HG02678 (cell line): ENCODE data around the gene HOXA6.

ENCODE experiments used
- ATAC-seq: cut with Tn5 transposase; IDR thresholded peaks from one replicate; pipeline ENCODE4 v1.9.1; 2021; ENCODE audit warnings: mild to moderate bottlenecking, moderate library complexity; ENCODE audit not compliant: unreplicated experiment

Gene HOXA6

GRCh38 chr7:27112361-27112760 is 35.2 kb downstream of the HOXA6 start:
- no peak for ATAC-seq

- ATAC-seq, result no peak
Measured at GRCh38 chr7:27111751-27112277, 35.8 kb downstream of the HOXA6 start.

- no peak for ATAC-seq
Measured at GRCh38 chr7:27111042-27111750, 36.4 kb downstream of the HOXA6 start.

- no peak for ATAC-seq
Measured at GRCh38 chr7:27110186-27111031, 37.2 kb downstream of the HOXA6 start.

GRCh38 chr7:27109466-27110185 is 37.9 kb downstream of the HOXA6 start:
- ATAC-seq, result no peak

- no peak for ATAC-seq
Measured at GRCh38 chr7:27108390-27109127, 39.0 kb downstream of the HOXA6 start.

- no peak for ATAC-seq
Measured at GRCh38 chr7:27107391-27108381, 39.9 kb downstream of the HOXA6 start.

GRCh38 chr7:27106901-27107240 is 40.7 kb downstream of the HOXA6 start:
- ATAC-seq, result no peak

- ATAC-seq, result no peak
Measured at GRCh38 chr7:27106181-27106900, 41.2 kb downstream of the HOXA6 start.

GRCh38 chr7:27105301-27106031 is 42.1 kb downstream of the HOXA6 start:
- no peak for ATAC-seq

- ATAC-seq, result no peak
Measured at GRCh38 chr7:27104341-27105058, 43.1 kb downstream of the HOXA6 start.

- ATAC-seq, result no peak
Measured at GRCh38 chr7:27103489-27104226, 43.9 kb downstream of the HOXA6 start.

- ATAC-seq, result no peak
Measured at GRCh38 chr7:27102581-27103442, 44.8 kb downstream of the HOXA6 start, which contains the start of gene HOXA2. HOXA2 (minus strand) TSS chr7:27102683; CDS start chr7:27102500, 183 bp downstream.

GRCh38 chr7:27101957-27102580 is 45.5 kb downstream of the HOXA6 start:
- no peak for ATAC-seq

GRCh38 chr7:27101171-27101956 is 46.2 kb downstream of the HOXA6 start:
- no peak for ATAC-seq
